AG09319 (cell line): ENCODE data around the gene ZCCHC10.

Source experiments
- DNase-seq: peaks from one replicate; pipeline ENCODE4 v3.0.0-alpha.2; 2010; ENCODE audit warnings: low read depth; ENCODE audit errors: extremely low read depth
- CTCF ChIP-seq: IDR thresholded peaks from 2 replicates; pipeline ENCODE4 v1.5.1; 2011; ENCODE audit warnings: low read depth, mild to moderate bottlenecking, inconsistent platforms, low read length, moderate library complexity

ZCCHC10 gene

DNA sequence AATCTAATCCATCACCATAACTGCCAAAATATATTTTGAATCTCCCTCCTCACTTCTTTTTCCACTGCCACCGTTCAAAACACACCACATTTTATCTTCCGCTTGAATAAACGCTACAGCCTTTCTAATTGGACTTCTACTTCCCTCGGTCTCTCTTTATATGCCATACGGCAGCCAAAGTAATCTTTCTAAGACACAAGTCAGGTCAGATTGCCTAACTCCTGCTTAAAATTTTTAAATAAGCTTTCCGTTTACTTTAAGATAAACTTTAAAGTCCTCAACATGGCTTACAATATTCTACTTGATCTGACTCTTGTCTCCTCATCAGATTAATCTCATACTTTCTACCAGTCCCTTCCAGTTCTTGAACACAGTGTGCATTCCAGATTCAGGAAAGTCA lies 72.6 kb downstream of the ZCCHC10 start:
- no peak for TF ChIP-seq CTCF
- DNase-seq, result no peak

GRCh38 chr5:132952829-132953228 lies 73.5 kb downstream of the ZCCHC10 start:
- no peak for TF ChIP-seq CTCF
- DNase-seq, result no peak

DNA sequence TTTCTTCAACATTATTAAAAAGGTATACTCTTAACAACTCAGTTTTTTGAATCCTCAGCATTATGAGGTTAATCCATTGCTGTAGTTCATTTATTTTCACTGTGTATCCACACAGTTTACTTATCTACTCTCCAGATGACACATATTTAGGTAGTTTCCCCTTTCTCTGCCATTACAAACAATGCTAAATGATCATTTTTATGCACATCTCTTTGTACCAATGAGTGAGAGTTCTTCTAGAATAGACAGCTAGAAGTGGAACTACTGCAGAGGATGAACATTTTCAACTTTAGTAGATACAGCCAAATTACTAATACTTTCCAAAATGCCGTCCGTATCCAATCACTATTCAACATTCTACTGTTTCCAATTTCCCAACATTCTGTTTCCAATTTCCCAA lies 74.5 kb downstream of the ZCCHC10 start:
- TF ChIP-seq CTCF, result no peak
- no peak for DNase-seq

- no peak for TF ChIP-seq CTCF
- no peak for DNase-seq
Observed at GRCh38 chr5:132949136-132949535, 77.2 kb downstream of the ZCCHC10 start.

- no peak for DNase-seq
- no peak for TF ChIP-seq CTCF
Observed at GRCh38 chr5:132947671-132948070, 78.7 kb downstream of the ZCCHC10 start.
